OCI-LY7 (cell line): ENCODE data around the gene ABCC4. TPM values are rescaled to one million over a fixed set of nuclear protein-coding genes. Genes with fewer than 3 reads are reported as not detected.

ENCODE experiments used
- BruUV-seq: library from RNA; stranded (reverse); fragments of 400-500 nt; replicated peaks from 2 replicates; lab custom pipeline; 2021; lab: Mats Ljungman, UMichigan
- CTCF ChIA-PET: fragments of 300-600 bp; sonication (Branson Sonifier 250); formaldehyde crosslinking; loops from one replicate; lab custom pipeline; 2022; ENCODE audit warnings: antibody characterized with exemption; ENCODE audit not compliant: unreplicated experiment; lab: Charles Lee
- POLR2A ChIA-PET: fragments of 300-600 bp; sonication (Branson Sonifier 250); formaldehyde crosslinking; loops from one replicate; lab custom pipeline; 2022; ENCODE audit warnings: antibody characterized with exemption; lab: Charles Lee
- DNase-seq: peaks from one replicate; pipeline ENCODE4 v3.0.0-alpha.2; 2015; ENCODE audit warnings: low spot score
- H2AFZ ChIP-seq: fragments of 200-600 bp; sonication (generic), shearing (Covaris generic); 2 replicates; pipeline ENCODE4 v1.6.1; 2014; ENCODE audit warnings: mild to moderate bottlenecking, antibody characterized with exemption, low read length, moderate library complexity
- H3K27ac ChIP-seq: fragments of 200-600 bp; sonication (generic); 2 replicates; pipeline ENCODE4 v1.5.1; 2014; ENCODE audit warnings: mixed run types, low read depth, mild to moderate bottlenecking, moderate library complexity, low read length, inconsistent platforms; ENCODE audit not compliant: poor library complexity, severe bottlenecking
- H3K36me3 ChIP-seq: fragments of 200-600 bp; sonication (generic); 2 replicates; pipeline ENCODE4 v1.6.1; 2014; ENCODE audit warnings: mild to moderate bottlenecking, antibody characterized with exemption, low read length, moderate library complexity, mixed read lengths; ENCODE audit not compliant: insufficient read depth
- H3K4me1 ChIP-seq: fragments of 200-600 bp; sonication (generic); 2 replicates; pipeline ENCODE4 v1.5.1; 2014; ENCODE audit warnings: mild to moderate bottlenecking, low read length; ENCODE audit not compliant: insufficient read depth, poor library complexity, severe bottlenecking
- H3K4me2 ChIP-seq: fragments of 200-600 bp; sonication (generic); 2 replicates; pipeline ENCODE4 v1.6.1; 2014; ENCODE audit warnings: mild to moderate bottlenecking, low read length
- H3K4me3 ChIP-seq: fragments of 200-600 bp; sonication (generic); 2 replicates; pipeline ENCODE4 v1.5.1; 2014; ENCODE audit warnings: mild to moderate bottlenecking, low read depth, low read length; ENCODE audit not compliant: poor library complexity, severe bottlenecking
- H3K79me2 ChIP-seq: fragments of 200-600 bp; sonication (generic); 2 replicates; pipeline ENCODE4 v1.6.1; 2016; ENCODE audit warnings: low read depth, mild to moderate bottlenecking, low read length, moderate library complexity, mixed read lengths; ENCODE audit not compliant: insufficient read depth
- H3K9me2 ChIP-seq: fragments of 200-600 bp; sonication (generic); 2 replicates; pipeline ENCODE4 v1.6.1; 2016; ENCODE audit warnings: mild to moderate bottlenecking, low read length, mixed read lengths; ENCODE audit not compliant: insufficient read depth
- H3K9me3 ChIP-seq: fragments of 200-600 bp; sonication (generic); 2 replicates; pipeline ENCODE4 v1.6.1; 2014; ENCODE audit warnings: mild to moderate bottlenecking, mixed run types, low read length, mixed read lengths
- H4K20me1 ChIP-seq: fragments of 200-600 bp; sonication (generic); 2 replicates; pipeline ENCODE4 v1.6.1; 2014; ENCODE audit warnings: mild to moderate bottlenecking, antibody characterized with exemption, low read length, moderate library complexity, mixed read lengths; ENCODE audit not compliant: insufficient read depth
- EZH2phosphoT487 ChIP-seq: fragments of 200-600 bp; sonication (generic); IDR thresholded peaks from 2 replicates; pipeline ENCODE4 v1.6.1; 2018; ENCODE audit warnings: low read depth, borderline replicate concordance, mild to moderate bottlenecking, mixed run types, antibody characterized with exemption, low read length, moderate library complexity, mixed read lengths
- intact Hi-C: fragments of 100-400 bp; cut with micrococcal nuclease; formaldehyde crosslinking; loops from one replicate; pipeline ENCODE4 v1.10.0; 2022; ENCODE audit not compliant: unreplicated experiment
- total RNA-seq, 2 experiments: library from RNA; depleted of rRNA in 1 of 2; stranded (reverse); fragments of >200 nt in 1 of 2; shearing (Covaris generic) in 1 of 2; gene quantifications; 2 replicates each; pipeline ENCODE4 v1.2.3, GENCODE V29; 2014 to 2022
- TF ChIP-seq, protein P1 (sequence below): fragments of 200-600 bp; sonication (generic); conservative IDR thresholded peaks from 2 replicates; pipeline ENCODE4 v1.5.1; 2014; ENCODE audit warnings: mild to moderate bottlenecking, antibody characterized with exemption, low read length, moderate library complexity, mixed read lengths

ABCC4 gene
- total RNA-seq, 2 experiments from 2014 or later, result 7.3 to 7.8 TPM

GRCh38 chr13:95007322-95007721, 293.9 kb downstream of the ABCC4 start:
- BruUV-seq, result no TSS peak
- intact Hi-C loops, result no loop called here

GRCh38 chr13:95005300-95005699, 296.0 kb downstream of the ABCC4 start:
- H3K4me3 ChIP-seq, result no peak overlapping the region
- no peaks in the 10 kb centered on the region for H4K20me1 ChIP-seq
- no peaks in the 10 kb centered on the region for H3K36me3 ChIP-seq
- POLR2A ChIA-PET, result no interaction called here
- CTCF ChIA-PET, result no interaction called here
- BruUV-seq, result no TSS peak
- no peak overlapping the region for H3K27ac ChIP-seq
- no peaks in the 10 kb centered on the region for H3K9me3 ChIP-seq
- TF ChIP-seq, protein P1, sequence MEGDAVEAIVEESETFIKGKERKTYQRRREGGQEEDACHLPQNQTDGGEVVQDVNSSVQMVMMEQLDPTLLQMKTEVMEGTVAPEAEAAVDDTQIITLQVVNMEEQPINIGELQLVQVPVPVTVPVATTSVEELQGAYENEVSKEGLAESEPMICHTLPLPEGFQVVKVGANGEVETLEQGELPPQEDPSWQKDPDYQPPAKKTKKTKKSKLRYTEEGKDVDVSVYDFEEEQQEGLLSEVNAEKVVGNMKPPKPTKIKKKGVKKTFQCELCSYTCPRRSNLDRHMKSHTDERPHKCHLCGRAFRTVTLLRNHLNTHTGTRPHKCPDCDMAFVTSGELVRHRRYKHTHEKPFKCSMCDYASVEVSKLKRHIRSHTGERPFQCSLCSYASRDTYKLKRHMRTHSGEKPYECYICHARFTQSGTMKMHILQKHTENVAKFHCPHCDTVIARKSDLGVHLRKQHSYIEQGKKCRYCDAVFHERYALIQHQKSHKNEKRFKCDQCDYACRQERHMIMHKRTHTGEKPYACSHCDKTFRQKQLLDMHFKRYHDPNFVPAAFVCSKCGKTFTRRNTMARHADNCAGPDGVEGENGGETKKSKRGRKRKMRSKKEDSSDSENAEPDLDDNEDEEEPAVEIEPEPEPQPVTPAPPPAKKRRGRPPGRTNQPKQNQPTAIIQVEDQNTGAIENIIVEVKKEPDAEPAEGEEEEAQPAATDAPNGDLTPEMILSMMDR, result no peak
- TF ChIP-seq EZH2phosphoT487, result no peak
- intact Hi-C loops, result no loop called here
- no peak overlapping the region for H2AFZ ChIP-seq
- H3K4me1 ChIP-seq, result no peaks in the 10 kb centered on the region
- DNase-seq, result no peak
- no peaks in the 10 kb centered on the region for H3K79me2 ChIP-seq
- no peaks in the 10 kb centered on the region for H3K9me2 ChIP-seq
- no peak overlapping the region for H3K4me2 ChIP-seq

More at GRCh38 chr13:95007322-95007721, 293.9 kb downstream of the ABCC4 start:
- Histone ChIP-seq H3K4me1 (no peaks in the 10 kb centered on the region), H3K4me3 (no peak overlapping the region), H3K27ac (no peak overlapping the region), H3K9me3 (no peaks in the 10 kb centered on the region), H3K9me2 (no peaks in the 10 kb centered on the region), H4K20me1 (no peaks in the 10 kb centered on the region), H3K36me3 (no peaks in the 10 kb centered on the region), H2AFZ (no peak overlapping the region), H3K79me2 (no peaks in the 10 kb centered on the region), H3K4me2 (no peak overlapping the region)
- TF ChIP-seq, protein P1, result no peak
- DNase-seq, result no peak
- ChIA-PET POLR2A (interaction anchor here (0.6 kb wide), 1 partner anchor 9 kb away, joined by 4 read pairs; no protein-coding TSS in a partner anchor), CTCF (no interaction called here)

DNA sequence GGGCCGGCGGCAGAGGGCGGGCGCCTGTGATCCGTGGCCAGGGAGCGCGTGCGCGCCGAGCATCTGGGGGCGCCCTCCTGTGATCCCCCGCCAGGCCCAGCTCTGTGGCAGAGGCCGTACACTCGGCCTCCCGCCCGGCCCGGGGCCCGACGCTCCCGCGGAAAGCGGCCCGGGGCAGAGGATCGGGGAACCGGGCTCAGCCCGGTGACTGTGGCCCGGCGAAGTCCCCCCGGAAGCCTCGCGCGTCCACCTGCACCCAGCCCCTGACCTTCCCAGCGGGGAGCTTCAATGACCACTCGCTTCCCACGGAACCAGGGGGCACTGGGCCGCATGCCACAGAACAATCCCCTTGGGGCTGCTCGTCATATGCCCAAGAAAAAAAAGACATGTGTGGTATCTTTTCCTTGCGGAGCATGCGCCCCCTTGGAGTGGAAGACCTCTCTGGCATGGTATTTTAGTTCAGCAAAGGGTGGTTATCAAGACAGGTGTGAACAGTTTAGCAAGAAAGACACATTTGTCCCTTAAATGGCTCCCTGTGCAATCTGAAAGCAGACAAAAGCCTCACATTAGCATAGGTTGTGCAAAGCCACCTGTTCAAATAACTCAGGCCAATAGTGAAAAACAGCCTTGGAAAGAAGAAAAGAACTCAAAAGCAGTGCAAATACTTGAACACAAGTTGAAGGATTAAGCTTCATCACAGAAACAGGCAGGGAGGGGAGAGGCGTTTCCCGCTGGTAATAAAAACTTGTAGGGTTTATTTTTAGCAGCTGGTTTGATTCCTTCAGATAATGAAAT, 298.0 kb downstream of the ABCC4 start:
- ChIA-PET POLR2A (no interaction called here), CTCF (no interaction called here)
- Histone ChIP-seq H3K79me2 (no peaks in the 10 kb centered on the region), H3K4me3 (no peak overlapping the region), H3K9me2 (no peaks in the 10 kb centered on the region), H3K4me2 (no peak overlapping the region), H3K4me1 (no peaks in the 10 kb centered on the region), H3K9me3 (no peaks in the 10 kb centered on the region), H3K27ac (no peak overlapping the region), H3K36me3 (no peaks in the 10 kb centered on the region), H4K20me1 (no peaks in the 10 kb centered on the region), H2AFZ (no peak overlapping the region)
- no TSS peak for BruUV-seq
- intact Hi-C loops, result no loop called here
- TF ChIP-seq, protein P1, result no peak
- no peak for TF ChIP-seq EZH2phosphoT487
- no peak for DNase-seq
